HepG2 (cell line): ENCODE measurements around the gene GLTPD2. TPM values are rescaled to one million over a fixed set of nuclear protein-coding genes. Genes with fewer than 3 reads are reported as not detected.

Experiments used
- ARID2 ChIP-seq: sonication (generic); formaldehyde crosslinking; IDR thresholded peaks from 2 replicates; pipeline ENCODE4 v1.8.1; 2022; ENCODE audit warnings: mild to moderate bottlenecking, missing genetic modification reagents, borderline replicate concordance
- CCDC6 ChIP-seq: sonication (generic); formaldehyde crosslinking; IDR thresholded peaks from 2 replicates; pipeline ENCODE4 v1.8.1; 2022; ENCODE audit warnings: mild to moderate bottlenecking, missing genetic modification reagents, moderate library complexity
- CSRNP2 ChIP-seq: sonication (generic); formaldehyde crosslinking; conservative IDR thresholded peaks from 2 replicates; pipeline ENCODE4 v1.8.0; 2022; ENCODE audit warnings: low read depth, missing genetic modification reagents
- GMEB2 ChIP-seq: IDR thresholded peaks from 2 replicates; pipeline ENCODE4 v1.6.1; 2016; ENCODE audit warnings: missing biosample characterization, missing genetic modification reagents, low read depth
- HES4 ChIP-seq: sonication (generic); formaldehyde crosslinking; IDR thresholded peaks from 2 replicates; pipeline ENCODE4 v1.9.0; 2021; ENCODE audit warnings: mild to moderate bottlenecking, missing genetic modification reagents, borderline replicate concordance
- IRX3 ChIP-seq: sonication (generic); formaldehyde crosslinking; IDR thresholded peaks from 2 replicates; pipeline ENCODE4 v1.8.1; 2023; ENCODE audit warnings: mild to moderate bottlenecking, low read depth, missing genetic modification reagents, borderline replicate concordance
- KMT2A ChIP-seq: sonication (generic); formaldehyde crosslinking; IDR thresholded peaks from 2 replicates; pipeline ENCODE4 v1.4.0; 2020; ENCODE audit warnings: missing genetic modification reagents
- RNF2 ChIP-seq: fragments of 450-650 bp; conservative IDR thresholded peaks from 2 replicates; pipeline ENCODE4 v1.6.1; 2016; ENCODE audit warnings: low read depth
- SIN3B ChIP-seq: fragments of 150-350 bp; IDR thresholded peaks from 2 replicates; pipeline ENCODE4 v1.6.1; 2014; ENCODE audit warnings: low read length
- STAT6 ChIP-seq: sonication (generic); formaldehyde crosslinking; IDR thresholded peaks from 2 replicates; pipeline ENCODE4 v1.4.0; 2020; ENCODE audit warnings: missing genetic modification reagents, mild to moderate bottlenecking, borderline replicate concordance
- SYNCRIP ChIP-seq: fragments of 200-400 bp; formaldehyde crosslinking; IDR thresholded peaks from 2 replicates; pipeline ENCODE4 v1.6.1; 2018; ENCODE audit warnings: mild to moderate bottlenecking, low read depth, low read length; ENCODE audit not compliant: insufficient read depth
- ZBTB49 ChIP-seq: sonication (generic); formaldehyde crosslinking; IDR thresholded peaks from 2 replicates; pipeline ENCODE4 v1.4.0; 2020; ENCODE audit warnings: missing genetic modification reagents, borderline replicate concordance
- ZFP37 ChIP-seq: sonication (generic); formaldehyde crosslinking; IDR thresholded peaks from 2 replicates; pipeline ENCODE4 v1.4.0; 2020; ENCODE audit warnings: missing genetic modification reagents, borderline replicate concordance
- ZNF138 ChIP-seq: sonication (generic); formaldehyde crosslinking; IDR thresholded peaks from 2 replicates; pipeline ENCODE4 v1.5.0; 2020; ENCODE audit warnings: mild to moderate bottlenecking, low read depth, missing genetic modification reagents
- ZNF234 ChIP-seq: sonication (generic); formaldehyde crosslinking; conservative IDR thresholded peaks from 2 replicates; pipeline ENCODE4 v1.5.1; 2020; ENCODE audit warnings: mild to moderate bottlenecking, missing genetic modification reagents
- ZNF333 ChIP-seq: sonication (generic); formaldehyde crosslinking; IDR thresholded peaks from 2 replicates; pipeline ENCODE4 v1.4.0; 2020; ENCODE audit warnings: mild to moderate bottlenecking, missing genetic modification reagents, borderline replicate concordance
- ZNF432 ChIP-seq: sonication (generic); formaldehyde crosslinking; IDR thresholded peaks from 2 replicates; pipeline ENCODE4 v1.5.0; 2020; ENCODE audit warnings: missing genetic modification reagents, mild to moderate bottlenecking, borderline replicate concordance
- ZNF614 ChIP-seq: IDR thresholded peaks from 2 replicates; pipeline ENCODE4 v1.6.1; 2018; ENCODE audit warnings: missing biosample characterization, missing genetic modification reagents, inconsistent platforms, borderline replicate concordance
- ZNF83 ChIP-seq: sonication (generic); formaldehyde crosslinking; IDR thresholded peaks from 2 replicates; pipeline ENCODE4 v1.4.0; 2020; ENCODE audit warnings: missing genetic modification reagents, mild to moderate bottlenecking, borderline replicate concordance
- ZSCAN21 ChIP-seq: sonication (generic); formaldehyde crosslinking; IDR thresholded peaks from 2 replicates; pipeline ENCODE4 v1.8.0; 2022; ENCODE audit warnings: mild to moderate bottlenecking, missing genetic modification reagents, moderate library complexity, borderline replicate concordance
- ZSCAN29 ChIP-seq: sonication (generic); formaldehyde crosslinking; conservative IDR thresholded peaks from 2 replicates; pipeline ENCODE4 v1.4.0; 2020; ENCODE audit warnings: mild to moderate bottlenecking, missing genetic modification reagents
- polyA plus RNA-seq, 8 experiments: library from polyadenylated mRNA; depleted of rRNA in 3 of 8; stranded (reverse) in 7 of 8; unstranded in 1 of 8; fragments of >200 nt; fragmentation: Illumina TruSeq in 4 of 8; extraction: Trizol in 4 of 8; gene quantifications; 2 replicates each; pipeline versions ENCODE4 v1.2.1 to v1.2.3, GENCODE V29; 2011 to 2016; ENCODE audit warnings: low read depth in 4 of 8, missing spikeins in 1 of 8, mixed read lengths in 1 of 8; ENCODE audit not compliant: insufficient read depth in 1 of 8
- total RNA-seq, 5 experiments: library from RNA; depleted of rRNA; stranded (reverse); fragments of >200 nt; fragmentation: Illumina TruSeq; extraction: Trizol; gene quantifications; 2 replicates each; pipeline ENCODE4 v1.2.3, GENCODE V29; 2016; ENCODE audit warnings: low read depth in 1 of 5

GLTPD2 gene
- total and polyA plus RNA-seq, 2 of the 13 experiments (the other 11 are each of a cell fraction or from before 2014, with no cell fraction given), result 7.5 to 12.9 TPM

GRCh38 chr17:4789951-4790704, 1.4 kb downstream of the GLTPD2 start (continued):
- no peak for TF ChIP-seq ZFP37
- TF ChIP-seq ARID2 (CRISPR knock-in tag), result peak; percentile 95
- TF ChIP-seq ZNF138 (CRISPR knock-in tag), result no peak; the same call in 1 of the 2 replicates
- peak; percentile 90 for TF ChIP-seq ZSCAN21
- no peak; the same call in 1 of the 2 replicates for TF ChIP-seq KMT2A
- no peak for TF ChIP-seq ZNF333 (CRISPR knock-in tag)
- TF ChIP-seq RNF2, result peak; percentile 65; the same call in 1 of the 2 replicates
- TF ChIP-seq CSRNP2 (CRISPR knock-in tag), result no peak
- no peak for TF ChIP-seq ZNF614
- TF ChIP-seq IRX3 (CRISPR knock-in tag), result peak; percentile 66; the same call in 1 of the 2 replicates
- TF ChIP-seq SYNCRIP, result no peak
- TF ChIP-seq STAT6 (CRISPR knock-in tag), result no peak
- peak; percentile 91; the same call in 1 of the 2 replicates for TF ChIP-seq HES4 (CRISPR knock-in tag)
- no peak for TF ChIP-seq ZNF432 (CRISPR knock-in tag)
- TF ChIP-seq SIN3B, result no peak
- no peak for TF ChIP-seq ZSCAN29 (CRISPR knock-in tag)
- TF ChIP-seq ZNF83 (CRISPR knock-in tag), result no peak
- no peak for TF ChIP-seq ZBTB49 (CRISPR knock-in tag)
- TF ChIP-seq GMEB2 (CRISPR knock-in tag), result no peak
- TF ChIP-seq ZNF234 (CRISPR knock-in tag), result peak; percentile 88; the same call in 1 of the 2 replicates
- peak; percentile 94 for TF ChIP-seq CCDC6
